ENCODE data around the gene SEMA6A. TPM values are rescaled to one million over a fixed set of nuclear protein-coding genes. Genes with fewer than 3 reads are reported as not detected.

The SEMA6A gene
- total RNA-seq, 1 donor from 2014 or later: 4.5 TPM

DNA sequence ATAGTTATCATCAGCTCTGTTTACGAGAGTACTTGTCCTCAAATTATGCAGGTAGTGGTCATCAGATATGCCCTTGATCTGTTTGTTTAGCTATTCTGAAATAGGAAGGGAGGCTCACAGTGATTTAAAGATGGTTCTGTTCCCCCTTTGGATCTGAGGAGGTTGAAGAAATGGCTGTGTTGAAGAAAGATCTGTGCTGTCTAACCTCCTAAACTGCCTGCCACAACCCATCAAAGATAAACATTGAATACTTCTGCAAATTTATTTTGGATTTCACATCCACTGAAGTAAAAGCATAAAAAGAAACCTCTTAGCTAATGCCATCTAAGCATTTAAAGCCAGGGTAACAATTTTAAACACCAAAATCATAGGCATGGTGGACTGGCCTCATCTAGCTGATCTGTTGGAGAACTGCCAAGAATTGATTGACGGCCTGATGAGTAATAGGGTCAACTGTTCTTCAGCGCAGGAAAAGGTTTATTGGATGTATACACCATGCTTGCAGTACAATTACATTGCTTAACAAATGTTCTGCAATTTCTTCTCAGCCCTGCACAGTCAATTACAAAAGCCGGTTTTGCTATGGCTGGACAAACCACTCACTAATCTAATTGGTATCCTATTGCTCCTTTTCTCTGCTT lies 97.6 kb downstream of the SEMA6A start:
- DNase-seq (ENCODE audit: low spot score): no peak
- intact Hi-C loops (cut with DNase I): no loop called here

DNA sequence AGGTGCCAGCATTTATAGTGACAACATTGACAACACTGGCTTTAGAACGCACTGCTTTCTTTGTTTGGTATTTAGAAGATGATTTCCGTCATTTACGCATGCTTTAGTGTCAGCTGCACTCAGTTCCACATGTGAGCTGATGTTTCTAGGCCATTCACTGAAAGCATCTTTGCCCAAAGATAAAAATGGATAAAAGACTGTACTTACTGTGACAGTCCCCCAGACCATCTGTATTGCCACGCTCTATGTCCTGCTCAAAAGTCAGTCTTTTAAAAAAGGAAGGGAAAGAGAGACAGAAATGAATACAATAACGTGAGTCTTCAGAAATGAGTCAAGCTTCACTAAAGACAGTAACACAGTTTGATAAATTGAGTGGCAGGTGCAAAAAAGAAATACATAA lies 99.3 kb downstream of the SEMA6A start:
- intact Hi-C loops (cut with DNase I): no loop called here
- no peak for DNase-seq (ENCODE audit: low spot score)

GRCh38 chr5:116473706-116474105 lies 100.9 kb downstream of the SEMA6A start:
- DNase-seq (ENCODE audit: low spot score): no peak
- intact Hi-C loops (cut with DNase I): no loop called here

- intact Hi-C loops (cut with DNase I): no loop called here
- DNase-seq (ENCODE audit: low spot score): no peak
Measured at GRCh38 chr5:116472274-116472673, 102.3 kb downstream of the SEMA6A start.

DNA sequence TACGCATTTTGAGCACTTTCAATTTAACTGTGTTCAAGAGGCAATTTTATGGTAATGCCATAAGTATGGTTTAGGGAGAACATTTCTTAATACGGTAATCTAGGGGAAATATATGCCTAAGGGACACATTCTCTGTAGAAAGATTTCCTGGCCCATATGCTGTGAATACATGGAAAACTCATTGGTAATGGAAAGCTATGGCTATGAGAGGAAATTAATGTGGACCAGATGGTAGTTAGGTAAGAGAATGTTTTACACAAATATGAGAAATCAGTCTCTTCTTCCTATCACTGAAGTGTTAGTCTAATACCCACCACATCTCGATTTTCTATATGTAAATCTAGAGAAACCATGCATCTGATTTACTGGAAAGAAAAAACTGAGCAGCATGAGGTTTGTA lies 105.0 kb downstream of the SEMA6A start:
- no peak for DNase-seq (ENCODE audit: low spot score)
- intact Hi-C loops (cut with DNase I): no loop called here

DNA sequence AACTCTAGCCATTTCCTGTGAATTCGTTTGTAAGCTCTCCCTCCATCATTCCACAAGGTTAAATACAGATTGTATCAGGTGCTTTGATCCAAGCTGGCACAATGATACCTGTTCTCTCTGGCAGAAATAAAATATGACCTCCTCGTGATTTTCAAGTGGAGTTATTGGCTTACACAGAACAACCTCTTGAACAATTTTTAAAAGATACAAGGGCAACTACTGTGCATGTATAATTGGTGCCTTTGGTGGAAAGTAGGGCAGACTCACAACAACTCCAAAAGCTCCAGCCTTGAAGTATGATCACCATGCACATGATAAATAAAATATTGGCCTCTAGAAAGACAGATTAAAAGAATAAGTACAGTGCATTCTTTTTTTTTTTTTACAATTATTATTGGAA lies 106.0 kb downstream of the SEMA6A start:
- intact Hi-C loops (cut with DNase I): no loop called here
- no peak for DNase-seq (ENCODE audit: low spot score)

DNA sequence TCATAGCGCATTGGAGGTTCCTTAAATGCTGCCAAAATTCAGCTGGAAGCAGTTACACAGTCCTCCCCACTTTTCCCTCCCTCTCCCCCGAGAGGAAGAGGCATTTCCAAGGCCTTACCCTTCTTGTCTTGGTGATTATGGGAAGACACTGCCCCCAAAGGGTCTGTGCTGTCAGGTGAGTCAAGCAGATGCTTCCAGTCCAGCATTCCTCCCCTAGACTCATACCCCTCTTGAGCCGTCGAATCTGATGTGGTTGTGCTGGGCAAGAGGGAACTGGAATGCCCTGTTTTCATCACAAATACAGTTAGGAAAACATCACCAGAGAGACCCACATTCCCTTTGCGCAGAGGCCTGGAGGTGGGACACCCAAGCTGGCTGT lies 107.2 kb downstream of the SEMA6A start:
- intact Hi-C loops (cut with DNase I): no loop called here
- no peak for DNase-seq (ENCODE audit: low spot score)

DNA sequence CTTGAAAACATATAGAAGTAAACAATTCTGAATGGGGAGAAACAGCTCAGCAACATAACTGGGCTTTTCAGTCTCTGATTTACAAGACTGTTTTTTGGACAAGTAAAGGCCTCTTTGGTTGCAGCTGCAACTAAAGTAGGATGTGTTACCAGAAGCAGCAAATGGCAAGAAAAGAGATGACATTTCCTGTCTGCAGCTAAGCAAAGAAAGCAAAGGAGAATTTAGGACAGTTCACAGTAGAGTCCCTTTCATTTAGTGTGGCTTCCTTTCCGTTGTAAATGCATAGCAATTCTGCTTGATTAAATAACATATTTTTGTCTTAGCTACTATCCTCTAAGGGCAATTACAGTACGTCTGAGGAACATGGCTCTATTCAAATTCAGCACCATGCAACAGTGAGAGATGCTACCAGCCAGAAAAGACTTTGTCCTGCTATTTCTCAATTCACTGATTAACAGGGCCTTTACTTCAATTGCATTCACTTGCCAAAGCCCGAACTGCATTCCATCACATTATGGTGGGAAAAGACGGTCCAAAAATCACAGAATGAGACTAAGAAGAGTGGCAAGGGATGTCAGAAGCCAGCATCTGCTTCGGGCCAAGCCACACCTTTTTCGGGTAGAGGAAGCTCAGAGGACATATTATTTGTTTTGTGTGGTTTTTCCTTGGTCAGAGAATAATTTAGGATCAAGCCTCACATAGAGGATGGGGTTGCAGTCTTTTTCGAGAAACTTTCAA lies 107.7 kb downstream of the SEMA6A start:
- intact Hi-C loops (cut with DNase I): no loop called here
- DNase-seq (ENCODE audit: low spot score): no peak

DNA sequence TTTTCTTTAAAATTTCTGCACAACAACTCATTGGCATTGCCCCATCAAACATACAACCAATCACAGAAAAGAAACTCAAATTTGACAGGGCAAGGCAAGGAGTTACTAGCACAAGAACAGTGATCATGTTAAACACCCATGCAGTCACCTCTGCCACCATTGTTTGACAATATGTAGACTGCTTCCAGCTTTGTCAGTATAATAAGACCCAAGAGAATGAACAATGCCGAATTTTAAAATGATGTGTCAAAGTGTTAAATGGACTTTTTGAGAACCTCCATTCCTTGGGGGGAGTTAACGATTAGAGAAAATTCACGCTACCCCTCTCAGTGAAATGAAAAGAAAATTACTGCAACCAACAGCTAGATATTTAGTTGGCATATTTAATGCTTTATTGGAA lies 109.2 kb downstream of the SEMA6A start:
- intact Hi-C loops (cut with DNase I): no loop called here

GRCh38 chr5:116464144-116464708 lies 110.4 kb downstream of the SEMA6A start:
- DNase-seq (ENCODE audit: low spot score): no peak
- intact Hi-C loops (cut with DNase I): no loop called here

More for the DNA sequence above, 109.2 kb downstream of the SEMA6A start:
- DNase-seq (ENCODE audit: low spot score): no peak

DNA sequence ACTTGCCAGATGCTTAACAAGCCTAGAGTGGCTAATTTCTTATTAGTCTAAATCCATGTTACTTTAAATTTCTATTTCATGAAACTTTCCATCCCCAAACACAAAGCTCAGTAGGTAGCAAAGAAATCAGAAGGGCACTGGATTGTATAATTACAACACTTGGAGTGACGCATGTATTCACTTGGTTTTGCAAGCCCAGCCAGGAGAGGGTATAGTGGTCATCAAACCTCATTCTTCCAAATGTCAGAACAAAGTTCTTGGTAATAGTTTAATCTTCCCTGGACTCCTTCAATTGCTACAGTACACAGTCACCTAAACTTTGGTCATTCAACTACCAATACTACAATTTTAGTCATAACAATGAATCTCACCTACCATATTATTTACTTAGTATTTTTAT lies 112.1 kb downstream of the SEMA6A start:
- intact Hi-C loops (cut with DNase I): no loop called here

GRCh38 chr5:116459301-116459700 lies 115.3 kb downstream of the SEMA6A start:
- no peak for DNase-seq (ENCODE audit: low spot score)
- intact Hi-C loops (cut with DNase I): no loop called here

More for the DNA sequence above, 112.1 kb downstream of the SEMA6A start:
- no peak for DNase-seq (ENCODE audit: low spot score)

DNA sequence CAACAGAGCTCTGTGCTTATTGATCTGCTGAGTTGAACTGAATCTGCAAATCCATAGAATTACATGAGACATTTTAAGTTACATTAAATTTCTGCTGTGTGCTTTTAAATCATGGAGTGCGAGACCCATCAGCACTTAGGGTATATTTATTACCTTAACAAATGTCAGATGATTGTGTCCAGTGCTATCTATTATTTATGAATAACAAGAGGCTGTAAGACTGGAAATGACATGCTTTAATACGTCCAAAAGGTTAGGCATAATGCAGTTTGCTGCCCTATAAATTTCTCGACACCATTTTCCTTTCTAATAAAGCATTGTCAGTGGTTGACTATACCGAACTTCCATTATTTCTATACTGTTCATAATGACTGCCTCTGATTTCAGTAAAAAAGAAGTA lies 117.6 kb downstream of the SEMA6A start:
- intact Hi-C loops (cut with DNase I): no loop called here
- DNase-seq (ENCODE audit: low spot score): no peak

GRCh38 chr5:116456036-116456435 lies 118.6 kb downstream of the SEMA6A start:
- intact Hi-C loops (cut with DNase I): no loop called here
- no peak for DNase-seq (ENCODE audit: low spot score)

- intact Hi-C loops (cut with DNase I): no loop called here
- DNase-seq (ENCODE audit: low spot score): no peak
Measured at GRCh38 chr5:116455061-116455460, 119.6 kb downstream of the SEMA6A start.

GRCh38 chr5:116454417-116454927 lies 120.2 kb downstream of the SEMA6A start:
- intact Hi-C loops (cut with DNase I): no loop called here
- no peak for DNase-seq (ENCODE audit: low spot score)

DNA sequence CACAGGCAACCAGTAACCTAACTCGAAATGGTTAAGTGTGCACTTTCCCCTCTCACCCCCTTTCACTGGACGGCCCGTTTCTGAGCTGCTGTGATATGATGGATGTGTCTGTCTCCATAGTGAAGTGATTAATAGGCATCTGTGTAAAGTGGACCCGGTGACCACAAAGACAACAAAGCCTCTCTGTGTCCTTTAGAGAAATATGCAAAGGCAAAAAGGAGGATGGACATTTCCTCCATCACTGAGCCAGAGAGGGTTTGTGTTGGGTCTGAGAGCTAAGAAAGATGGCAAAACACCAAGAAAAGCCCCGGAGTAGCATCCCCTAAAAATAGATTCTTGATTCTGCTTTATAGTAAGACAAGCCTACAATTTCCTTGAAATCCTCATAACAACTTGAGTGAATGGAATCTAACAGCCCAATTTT lies 120.6 kb downstream of the SEMA6A start:
- DNase-seq (ENCODE audit: low spot score): no peak

DNA sequence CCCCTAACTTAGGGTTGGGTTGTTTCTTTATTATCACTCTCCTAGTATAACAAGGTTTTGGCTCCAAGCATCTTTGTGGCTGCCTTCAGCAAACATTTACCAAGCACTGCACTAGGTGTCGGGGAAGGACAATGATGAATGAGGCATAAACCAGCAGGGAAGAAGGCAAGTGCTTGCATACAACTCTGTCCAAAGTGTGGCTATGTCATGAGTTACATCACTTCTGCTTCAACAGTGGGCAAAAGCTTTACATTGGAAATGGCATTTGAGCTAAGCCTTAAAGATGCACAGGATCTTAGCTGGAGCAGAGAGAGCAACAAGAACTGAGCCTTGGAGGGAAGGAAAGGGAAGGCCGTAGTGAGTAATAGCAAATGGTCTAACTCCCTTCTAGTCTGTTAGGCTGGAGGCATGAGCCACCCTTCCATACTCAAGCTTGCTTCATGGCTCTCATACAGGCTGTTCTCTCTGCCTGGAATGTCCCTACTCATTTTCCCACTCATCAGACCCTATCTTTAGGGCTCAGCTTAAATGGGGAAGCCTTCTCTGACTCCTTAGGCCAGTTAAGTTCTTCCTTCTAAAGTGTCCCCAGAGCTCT lies 121.8 kb downstream of the SEMA6A start:
- DNase-seq (ENCODE audit: low spot score): no peak
- intact Hi-C loops (cut with DNase I): no loop called here

More for the DNA sequence above, 120.6 kb downstream of the SEMA6A start:
- intact Hi-C loops (cut with DNase I): no loop called here

DNA sequence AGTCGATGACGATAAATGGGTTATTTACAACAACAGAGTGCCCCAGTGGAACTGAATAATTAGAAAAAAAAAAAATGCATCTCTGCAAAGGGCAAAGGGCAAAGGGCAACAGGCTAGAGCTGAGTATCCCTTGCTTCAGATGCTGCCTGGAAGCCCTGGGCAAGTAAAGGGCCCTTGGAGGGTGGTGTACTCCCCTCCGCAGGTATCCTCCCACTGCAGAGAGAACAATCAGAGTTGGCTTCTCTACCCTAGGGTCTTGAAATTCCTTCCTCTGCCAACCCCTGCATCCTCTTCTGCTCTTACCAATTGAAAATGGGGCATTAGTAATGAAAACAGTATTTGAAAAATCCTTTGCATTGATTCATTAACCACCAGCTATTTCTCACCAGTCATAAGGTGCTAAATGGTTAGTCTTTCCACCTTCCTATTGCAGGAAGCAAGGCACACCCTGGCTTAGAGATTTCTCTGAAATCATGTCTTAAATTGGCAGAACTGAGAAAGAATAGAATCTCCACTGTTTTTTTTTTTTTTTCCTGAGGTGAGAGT lies 122.6 kb downstream of the SEMA6A start:
- no peak for DNase-seq (ENCODE audit: low spot score)
- intact Hi-C loops (cut with DNase I): no loop called here

GRCh38 chr5:116451066-116451465 lies 123.6 kb downstream of the SEMA6A start:
- intact Hi-C loops (cut with DNase I): no loop called here
- no peak for DNase-seq (ENCODE audit: low spot score)
